GM12878 (cell line): ENCODE measurements around the gene AP1M1. TPM values are rescaled to one million over a fixed set of nuclear protein-coding genes. Genes with fewer than 3 reads are reported as not detected.

Experiments used
- CBFB ChIP-seq: IDR thresholded peaks from 2 replicates; pipeline ENCODE4 v1.6.1; 2016; ENCODE audit warnings: antibody characterized with exemption, low read depth
- CBX5 ChIP-seq: sonication (generic); IDR thresholded peaks from 2 replicates; pipeline ENCODE4 v1.6.1; 2016; ENCODE audit warnings: low read depth, moderate library complexity, mild to moderate bottlenecking, inconsistent platforms
- EED ChIP-seq: sonication (generic); IDR thresholded peaks from 2 replicates; pipeline ENCODE4 v1.6.1; 2016; ENCODE audit warnings: antibody characterized with exemption, low read depth
- EP300 ChIP-seq, 2 experiments: fragments of 150-350 bp in 1 of 2; IDR thresholded peaks; 2 replicates each; pipeline ENCODE4 v1.6.1; 2011 to 2012; ENCODE audit warnings: low read depth in 2 of 2, low read length in 2 of 2, borderline replicate concordance in 1 of 2, improper control_type of control experiment in 1 of 2, inconsistent platforms in 1 of 2; ENCODE audit not compliant: control insufficient read depth in 1 of 2
- HCFC1 ChIP-seq: fragments of 150-350 bp; IDR thresholded peaks from 2 replicates; pipeline ENCODE4 v1.6.1; 2014; ENCODE audit warnings: low read length
- IKZF1 ChIP-seq: fragments of 450-650 bp; conservative IDR thresholded peaks from 2 replicates; pipeline ENCODE4 v1.6.1; 2017; ENCODE audit warnings: antibody characterized with exemption, mild to moderate bottlenecking
- KLF5 ChIP-seq: fragments of 450-650 bp; IDR thresholded peaks from 2 replicates; pipeline ENCODE4 v1.6.1; 2014; ENCODE audit warnings: mild to moderate bottlenecking; ENCODE audit not compliant: partially characterized antibody
- NR2C2 ChIP-seq: IDR thresholded peaks from 2 replicates; pipeline ENCODE4 v1.6.1; 2011; ENCODE audit warnings: borderline replicate concordance, low read depth; ENCODE audit not compliant: control insufficient read depth, insufficient read length
- NRF1 ChIP-seq: conservative IDR thresholded peaks from 2 replicates; pipeline ENCODE4 v1.6.1; 2011; ENCODE audit warnings: mild to moderate bottlenecking, low read depth, low read length, improper control_type of control experiment
- PAX5 ChIP-seq: IDR thresholded peaks from 2 replicates; pipeline ENCODE4 v1.6.1; 2011; ENCODE audit warnings: low read depth, low read length, borderline replicate concordance
- POLR2A ChIP-seq: IDR thresholded peaks from 2 replicates; pipeline ENCODE4 v1.6.1; 2011; ENCODE audit warnings: low read depth, mild to moderate bottlenecking, low read length
- RB1 ChIP-seq: fragments of 450-650 bp; formaldehyde crosslinking; IDR thresholded peaks from 2 replicates; pipeline ENCODE4 v1.6.1; 2017; ENCODE audit warnings: mild to moderate bottlenecking, borderline replicate concordance
- SUPT20H ChIP-seq: IDR thresholded peaks from 2 replicates; pipeline ENCODE4 v1.6.1; 2011; ENCODE audit warnings: low read depth, mild to moderate bottlenecking, low read length, moderate library complexity, borderline replicate concordance; ENCODE audit not compliant: control insufficient read depth
- TCF7 ChIP-seq: IDR thresholded peaks from 2 replicates; pipeline ENCODE4 v1.6.1; 2014; ENCODE audit warnings: antibody characterized with exemption, borderline replicate concordance
- YY1 ChIP-seq: IDR thresholded peaks from 2 replicates; pipeline ENCODE4 v1.6.1; 2011; ENCODE audit warnings: low read depth, mild to moderate bottlenecking, low read length
- polyA plus RNA-seq, 11 experiments: library from polyadenylated mRNA; depleted of rRNA in 4 of 11; unstranded in 6 of 11; stranded (reverse) in 5 of 11; fragments of >200 nt; fragmentation: Nextera tagmentation in 4 of 11; fragmentation: Illumina TruSeq in 1 of 11; extraction: Ambion mirVana in 4 of 11; extraction: Trizol in 1 of 11; gene quantifications; 1 replicate in 1 of 11; 2 replicates in 10 of 11; pipeline versions ENCODE4 v1.2.1 to v1.2.3, GENCODE V29; 2011 to 2016; ENCODE audit warnings: inconsistent platforms in 2 of 11, missing spikeins in 2 of 11, low read depth in 1 of 11
- total RNA-seq, 4 experiments: library from RNA; depleted of rRNA in 3 of 4; stranded (reverse); fragments of >200 nt in 3 of 4; fragmentation: Illumina TruSeq in 1 of 4; extraction: Trizol in 1 of 4; gene quantifications; 2 replicates each; pipeline versions ENCODE4 v1.2.1 to v1.2.3, GENCODE V29; 2013 to 2021
- TF ChIP-seq, protein P1 (sequence below): IDR thresholded peaks from 2 replicates; pipeline ENCODE4 v1.6.1; 2011; ENCODE audit warnings: low read depth, low read length, improper control_type of control experiment, borderline replicate concordance
- TF ChIP-seq, protein P2 (sequence below): fragments of 450-650 bp; IDR thresholded peaks from 2 replicates; pipeline ENCODE4 v1.6.1; 2017; ENCODE audit warnings: mild to moderate bottlenecking, moderate library complexity
- TF ChIP-seq, protein P3 (sequence below): fragments of 450-650 bp; IDR thresholded peaks from 2 replicates; pipeline ENCODE4 v1.6.1; 2016; ENCODE audit warnings: mild to moderate bottlenecking
- TF ChIP-seq, protein P4 (sequence below), 3 experiments: IDR thresholded peaks in 2 of 3; conservative IDR thresholded peaks in 1 of 3; 2 replicates each; pipeline ENCODE4 v1.5.1; 2011; ENCODE audit warnings: low read depth in 3 of 3, low read length in 3 of 3, mild to moderate bottlenecking in 3 of 3, control low read depth in 2 of 3, moderate library complexity in 2 of 3, inconsistent platforms in 1 of 3, mixed read lengths in 1 of 3; ENCODE audit not compliant: control insufficient read depth in 2 of 3, insufficient read depth in 1 of 3; ENCODE audit errors: extremely low read depth in 1 of 3
- TF ChIP-seq, protein P5 (sequence below): IDR thresholded peaks from 2 replicates; pipeline ENCODE4 v1.6.1; 2011; ENCODE audit warnings: mild to moderate bottlenecking, low read depth, low read length, moderate library complexity; ENCODE audit not compliant: insufficient replicate concordance

The AP1M1 gene
- total and polyA plus RNA-seq, 10 of the 15 experiments (the other 5 are each of a cell fraction or from before 2014, with no cell fraction given): 1.0 to 116 (median 44.7) TPM

DNA sequence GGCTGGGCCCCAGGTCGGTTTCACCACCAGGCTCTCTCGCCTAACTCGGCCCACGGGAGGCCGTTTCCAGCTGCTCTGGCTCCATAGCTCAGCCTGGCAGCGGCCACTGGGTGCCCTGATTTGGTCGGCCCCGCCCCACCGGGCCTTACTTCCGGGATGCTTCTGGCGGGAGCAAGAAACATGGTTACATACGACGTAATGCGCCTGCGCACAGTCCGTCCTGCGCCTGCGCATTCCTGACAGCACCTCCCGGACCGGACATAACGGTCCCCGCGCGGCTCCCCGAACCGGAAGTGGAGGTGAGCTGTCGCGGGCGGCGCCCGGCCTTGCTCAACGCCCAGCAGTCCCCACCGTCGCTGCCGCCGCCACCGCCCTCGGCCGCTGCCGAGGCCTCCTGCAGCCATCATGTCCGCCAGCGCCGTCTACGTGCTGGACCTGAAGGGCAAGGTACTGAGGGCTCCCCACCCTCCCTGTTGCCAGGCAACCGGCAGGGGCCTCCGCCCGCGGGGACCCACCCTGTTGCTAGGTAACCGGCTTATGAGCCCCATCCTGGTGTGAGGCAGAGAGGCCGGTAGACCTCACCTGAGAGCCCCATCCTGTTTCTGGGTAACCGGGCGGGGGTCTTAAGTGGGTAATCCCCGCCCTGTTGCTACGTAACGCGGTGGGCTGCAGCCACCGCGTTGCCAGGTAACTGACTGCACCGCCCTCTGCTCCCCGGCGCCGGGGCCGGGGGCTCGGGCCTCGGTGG is at the start of gene AP1M1 (continued):
- TF ChIP-seq, protein P1, sequence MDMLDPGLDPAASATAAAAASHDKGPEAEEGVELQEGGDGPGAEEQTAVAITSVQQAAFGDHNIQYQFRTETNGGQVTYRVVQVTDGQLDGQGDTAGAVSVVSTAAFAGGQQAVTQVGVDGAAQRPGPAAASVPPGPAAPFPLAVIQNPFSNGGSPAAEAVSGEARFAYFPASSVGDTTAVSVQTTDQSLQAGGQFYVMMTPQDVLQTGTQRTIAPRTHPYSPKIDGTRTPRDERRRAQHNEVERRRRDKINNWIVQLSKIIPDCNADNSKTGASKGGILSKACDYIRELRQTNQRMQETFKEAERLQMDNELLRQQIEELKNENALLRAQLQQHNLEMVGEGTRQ: no peak
- TF ChIP-seq, protein P2, sequence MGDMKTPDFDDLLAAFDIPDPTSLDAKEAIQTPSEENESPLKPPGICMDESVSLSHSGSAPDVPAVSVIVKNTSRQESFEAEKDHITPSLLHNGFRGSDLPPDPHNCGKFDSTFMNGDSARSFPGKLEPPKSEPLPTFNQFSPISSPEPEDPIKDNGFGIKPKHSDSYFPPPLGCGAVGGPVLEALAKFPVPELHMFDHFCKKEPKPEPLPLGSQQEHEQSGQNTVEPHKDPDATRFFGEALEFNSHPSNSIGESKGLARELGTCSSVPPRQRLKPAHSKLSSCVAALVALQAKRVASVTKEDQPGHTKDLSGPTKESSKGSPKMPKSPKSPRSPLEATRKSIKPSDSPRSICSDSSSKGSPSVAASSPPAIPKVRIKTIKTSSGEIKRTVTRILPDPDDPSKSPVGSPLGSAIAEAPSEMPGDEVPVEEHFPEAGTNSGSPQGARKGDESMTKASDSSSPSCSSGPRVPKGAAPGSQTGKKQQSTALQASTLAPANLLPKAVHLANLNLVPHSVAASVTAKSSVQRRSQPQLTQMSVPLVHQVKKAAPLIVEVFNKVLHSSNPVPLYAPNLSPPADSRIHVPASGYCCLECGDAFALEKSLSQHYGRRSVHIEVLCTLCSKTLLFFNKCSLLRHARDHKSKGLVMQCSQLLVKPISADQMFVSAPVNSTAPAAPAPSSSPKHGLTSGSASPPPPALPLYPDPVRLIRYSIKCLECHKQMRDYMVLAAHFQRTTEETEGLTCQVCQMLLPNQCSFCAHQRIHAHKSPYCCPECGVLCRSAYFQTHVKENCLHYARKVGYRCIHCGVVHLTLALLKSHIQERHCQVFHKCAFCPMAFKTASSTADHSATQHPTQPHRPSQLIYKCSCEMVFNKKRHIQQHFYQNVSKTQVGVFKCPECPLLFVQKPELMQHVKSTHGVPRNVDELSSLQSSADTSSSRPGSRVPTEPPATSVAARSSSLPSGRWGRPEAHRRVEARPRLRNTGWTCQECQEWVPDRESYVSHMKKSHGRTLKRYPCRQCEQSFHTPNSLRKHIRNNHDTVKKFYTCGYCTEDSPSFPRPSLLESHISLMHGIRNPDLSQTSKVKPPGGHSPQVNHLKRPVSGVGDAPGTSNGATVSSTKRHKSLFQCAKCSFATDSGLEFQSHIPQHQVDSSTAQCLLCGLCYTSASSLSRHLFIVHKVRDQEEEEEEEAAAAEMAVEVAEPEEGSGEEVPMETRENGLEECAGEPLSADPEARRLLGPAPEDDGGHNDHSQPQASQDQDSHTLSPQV: no peak
- TF ChIP-seq EP300 (IDR thresholded peaks at IDR 0.05; ENCODE audit: borderline replicate concordance in 1 of 2, control insufficient read depth in 1 of 2, low read depth in 2 of 2, low read length in 2 of 2): no peak
- TF ChIP-seq IKZF1: peak; percentile 98
- TF ChIP-seq CBX5: no peak
- peak; percentile 86 for TF ChIP-seq POLR2A
- TF ChIP-seq, protein P3, sequence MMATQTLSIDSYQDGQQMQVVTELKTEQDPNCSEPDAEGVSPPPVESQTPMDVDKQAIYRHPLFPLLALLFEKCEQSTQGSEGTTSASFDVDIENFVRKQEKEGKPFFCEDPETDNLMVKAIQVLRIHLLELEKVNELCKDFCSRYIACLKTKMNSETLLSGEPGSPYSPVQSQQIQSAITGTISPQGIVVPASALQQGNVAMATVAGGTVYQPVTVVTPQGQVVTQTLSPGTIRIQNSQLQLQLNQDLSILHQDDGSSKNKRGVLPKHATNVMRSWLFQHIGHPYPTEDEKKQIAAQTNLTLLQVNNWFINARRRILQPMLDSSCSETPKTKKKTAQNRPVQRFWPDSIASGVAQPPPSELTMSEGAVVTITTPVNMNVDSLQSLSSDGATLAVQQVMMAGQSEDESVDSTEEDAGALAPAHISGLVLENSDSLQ: 0 out of 2 replicates have a peak, but pooled peaks have one; percentile 14
- TF ChIP-seq RB1: peak; percentile 92
- TF ChIP-seq YY1: peak; percentile 86
- no peak for TF ChIP-seq NR2C2
- no peak for TF ChIP-seq EED
- TF ChIP-seq SUPT20H: no peak
- TF ChIP-seq CBFB: 0 out of 2 replicates have a peak, but pooled peaks have one; percentile 18
- TF ChIP-seq HCFC1: peak; percentile 66
- peak; percentile 26 for TF ChIP-seq KLF5
- TF ChIP-seq, protein P4, sequence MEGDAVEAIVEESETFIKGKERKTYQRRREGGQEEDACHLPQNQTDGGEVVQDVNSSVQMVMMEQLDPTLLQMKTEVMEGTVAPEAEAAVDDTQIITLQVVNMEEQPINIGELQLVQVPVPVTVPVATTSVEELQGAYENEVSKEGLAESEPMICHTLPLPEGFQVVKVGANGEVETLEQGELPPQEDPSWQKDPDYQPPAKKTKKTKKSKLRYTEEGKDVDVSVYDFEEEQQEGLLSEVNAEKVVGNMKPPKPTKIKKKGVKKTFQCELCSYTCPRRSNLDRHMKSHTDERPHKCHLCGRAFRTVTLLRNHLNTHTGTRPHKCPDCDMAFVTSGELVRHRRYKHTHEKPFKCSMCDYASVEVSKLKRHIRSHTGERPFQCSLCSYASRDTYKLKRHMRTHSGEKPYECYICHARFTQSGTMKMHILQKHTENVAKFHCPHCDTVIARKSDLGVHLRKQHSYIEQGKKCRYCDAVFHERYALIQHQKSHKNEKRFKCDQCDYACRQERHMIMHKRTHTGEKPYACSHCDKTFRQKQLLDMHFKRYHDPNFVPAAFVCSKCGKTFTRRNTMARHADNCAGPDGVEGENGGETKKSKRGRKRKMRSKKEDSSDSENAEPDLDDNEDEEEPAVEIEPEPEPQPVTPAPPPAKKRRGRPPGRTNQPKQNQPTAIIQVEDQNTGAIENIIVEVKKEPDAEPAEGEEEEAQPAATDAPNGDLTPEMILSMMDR (IDR thresholded peaks at IDR 0.05 in 2 of 3, conservative IDR thresholded peaks at IDR 0.05 in 1 of 3; ENCODE audit: control insufficient read depth in 2 of 3, extremely low read depth in 1 of 3, insufficient read depth in 1 of 3, low read depth in 3 of 3, low read length in 3 of 3): no peak
- TF ChIP-seq PAX5: 0 out of 2 replicates have a peak, but pooled peaks have one; percentile 8
- TF ChIP-seq, protein P5, sequence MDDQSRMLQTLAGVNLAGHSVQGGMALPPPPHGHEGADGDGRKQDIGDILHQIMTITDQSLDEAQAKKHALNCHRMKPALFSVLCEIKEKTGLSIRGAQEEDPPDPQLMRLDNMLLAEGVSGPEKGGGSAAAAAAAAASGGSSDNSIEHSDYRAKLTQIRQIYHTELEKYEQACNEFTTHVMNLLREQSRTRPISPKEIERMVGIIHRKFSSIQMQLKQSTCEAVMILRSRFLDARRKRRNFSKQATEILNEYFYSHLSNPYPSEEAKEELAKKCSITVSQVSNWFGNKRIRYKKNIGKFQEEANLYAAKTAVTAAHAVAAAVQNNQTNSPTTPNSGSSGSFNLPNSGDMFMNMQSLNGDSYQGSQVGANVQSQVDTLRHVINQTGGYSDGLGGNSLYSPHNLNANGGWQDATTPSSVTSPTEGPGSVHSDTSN: no peak
- no peak for TF ChIP-seq TCF7
- TF ChIP-seq NRF1: peak; percentile 86
